ENCODE results near the gene CDKL4. TPM values are rescaled to one million over a fixed set of nuclear protein-coding genes. Genes with fewer than 3 reads are reported as not detected.

The CDKL4 gene
- total and polyA plus RNA-seq, 2 of the 13 experiments (the other 11 are each of a cell fraction or from before 2014, with no cell fraction given): 0.29 to 0.50 TPM

DNA sequence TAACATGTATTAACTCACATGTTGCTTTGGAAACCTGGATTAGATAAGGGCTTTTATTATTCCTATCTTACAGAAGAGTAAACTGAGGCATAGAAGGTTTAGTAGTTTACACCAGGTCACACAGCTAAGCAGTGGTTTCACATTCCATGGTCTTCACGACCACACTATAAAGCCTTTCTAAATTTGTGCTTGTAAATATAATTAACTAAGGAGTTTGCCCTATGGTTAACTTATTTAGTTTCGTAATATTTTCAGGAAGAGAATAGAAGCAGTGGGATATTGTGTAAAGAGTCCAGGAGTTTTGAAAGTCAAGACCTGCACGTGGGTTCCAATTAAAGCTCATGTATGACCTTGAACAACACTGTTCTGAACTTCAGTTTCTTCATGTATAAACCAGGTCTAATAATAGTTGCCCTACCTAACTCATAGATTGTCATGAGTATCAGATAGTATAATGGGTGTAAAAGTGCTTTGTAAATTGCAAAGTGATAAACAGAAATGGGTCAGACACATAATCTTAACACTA, 103.4 kb downstream of the CDKL4 start (continued):
- TF ChIP-seq, protein P1, sequence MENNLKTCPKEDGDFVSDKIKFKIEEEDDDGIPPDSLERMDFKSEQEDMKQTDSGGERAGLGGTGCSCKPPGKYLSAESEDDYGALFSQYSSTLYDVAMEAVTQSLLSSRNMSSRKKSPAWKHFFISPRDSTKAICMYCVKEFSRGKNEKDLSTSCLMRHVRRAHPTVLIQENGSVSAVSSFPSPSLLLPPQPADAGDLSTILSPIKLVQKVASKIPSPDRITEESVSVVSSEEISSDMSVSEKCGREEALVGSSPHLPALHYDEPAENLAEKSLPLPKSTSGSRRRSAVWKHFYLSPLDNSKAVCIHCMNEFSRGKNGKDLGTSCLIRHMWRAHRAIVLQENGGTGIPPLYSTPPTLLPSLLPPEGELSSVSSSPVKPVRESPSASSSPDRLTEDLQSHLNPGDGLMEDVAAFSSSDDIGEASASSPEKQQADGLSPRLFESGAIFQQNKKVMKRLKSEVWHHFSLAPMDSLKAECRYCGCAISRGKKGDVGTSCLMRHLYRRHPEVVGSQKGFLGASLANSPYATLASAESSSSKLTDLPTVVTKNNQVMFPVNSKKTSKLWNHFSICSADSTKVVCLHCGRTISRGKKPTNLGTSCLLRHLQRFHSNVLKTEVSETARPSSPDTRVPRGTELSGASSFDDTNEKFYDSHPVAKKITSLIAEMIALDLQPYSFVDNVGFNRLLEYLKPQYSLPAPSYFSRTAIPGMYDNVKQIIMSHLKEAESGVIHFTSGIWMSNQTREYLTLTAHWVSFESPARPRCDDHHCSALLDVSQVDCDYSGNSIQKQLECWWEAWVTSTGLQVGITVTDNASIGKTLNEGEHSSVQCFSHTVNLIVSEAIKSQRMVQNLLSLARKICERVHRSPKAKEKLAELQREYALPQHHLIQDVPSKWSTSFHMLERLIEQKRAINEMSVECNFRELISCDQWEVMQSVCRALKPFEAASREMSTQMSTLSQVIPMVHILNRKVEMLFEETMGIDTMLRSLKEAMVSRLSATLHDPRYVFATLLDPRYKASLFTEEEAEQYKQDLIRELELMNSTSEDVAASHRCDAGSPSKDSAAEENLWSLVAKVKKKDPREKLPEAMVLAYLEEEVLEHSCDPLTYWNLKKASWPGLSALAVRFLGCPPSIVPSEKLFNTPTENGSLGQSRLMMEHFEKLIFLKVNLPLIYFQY (CRISPR knock-in tag; IDR thresholded peaks at IDR 0.05; ENCODE audit: borderline replicate concordance): no peak
- TF ChIP-seq ZFP36L2 (CRISPR knock-in tag; IDR thresholded peaks at IDR 0.05) (no peak), U2AF2 (IDR thresholded peaks at IDR 0.05; ENCODE audit: low read depth, low read length) (no peak), GLI4 (CRISPR knock-in tag; IDR thresholded peaks at IDR 0.05; ENCODE audit: borderline replicate concordance) (no peak), ZNF260 (CRISPR knock-in tag; IDR thresholded peaks at IDR 0.05; ENCODE audit: borderline replicate concordance, low read depth) (no peak), ZNF746 (CRISPR knock-in tag; IDR thresholded peaks at IDR 0.05) (no peak), SOX6 (IDR thresholded peaks at IDR 0.05) (no peak), SOX6 (CRISPR knock-in tag; IDR thresholded peaks at IDR 0.05) (peak; percentile 95), TEAD3 (CRISPR knock-in tag; optimal IDR thresholded peaks at IDR 0.05; ENCODE audit: borderline replicate concordance) (peak; percentile 59), HOXA3 (CRISPR knock-in tag; IDR thresholded peaks at IDR 0.05) (no peak)
- TF ChIP-seq, protein P2, sequence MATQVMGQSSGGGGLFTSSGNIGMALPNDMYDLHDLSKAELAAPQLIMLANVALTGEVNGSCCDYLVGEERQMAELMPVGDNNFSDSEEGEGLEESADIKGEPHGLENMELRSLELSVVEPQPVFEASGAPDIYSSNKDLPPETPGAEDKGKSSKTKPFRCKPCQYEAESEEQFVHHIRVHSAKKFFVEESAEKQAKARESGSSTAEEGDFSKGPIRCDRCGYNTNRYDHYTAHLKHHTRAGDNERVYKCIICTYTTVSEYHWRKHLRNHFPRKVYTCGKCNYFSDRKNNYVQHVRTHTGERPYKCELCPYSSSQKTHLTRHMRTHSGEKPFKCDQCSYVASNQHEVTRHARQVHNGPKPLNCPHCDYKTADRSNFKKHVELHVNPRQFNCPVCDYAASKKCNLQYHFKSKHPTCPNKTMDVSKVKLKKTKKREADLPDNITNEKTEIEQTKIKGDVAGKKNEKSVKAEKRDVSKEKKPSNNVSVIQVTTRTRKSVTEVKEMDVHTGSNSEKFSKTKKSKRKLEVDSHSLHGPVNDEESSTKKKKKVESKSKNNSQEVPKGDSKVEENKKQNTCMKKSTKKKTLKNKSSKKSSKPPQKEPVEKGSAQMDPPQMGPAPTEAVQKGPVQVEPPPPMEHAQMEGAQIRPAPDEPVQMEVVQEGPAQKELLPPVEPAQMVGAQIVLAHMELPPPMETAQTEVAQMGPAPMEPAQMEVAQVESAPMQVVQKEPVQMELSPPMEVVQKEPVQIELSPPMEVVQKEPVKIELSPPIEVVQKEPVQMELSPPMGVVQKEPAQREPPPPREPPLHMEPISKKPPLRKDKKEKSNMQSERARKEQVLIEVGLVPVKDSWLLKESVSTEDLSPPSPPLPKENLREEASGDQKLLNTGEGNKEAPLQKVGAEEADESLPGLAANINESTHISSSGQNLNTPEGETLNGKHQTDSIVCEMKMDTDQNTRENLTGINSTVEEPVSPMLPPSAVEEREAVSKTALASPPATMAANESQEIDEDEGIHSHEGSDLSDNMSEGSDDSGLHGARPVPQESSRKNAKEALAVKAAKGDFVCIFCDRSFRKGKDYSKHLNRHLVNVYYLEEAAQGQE (IDR thresholded peaks at IDR 0.05; ENCODE audit: borderline replicate concordance in 1 of 2, low read depth in 1 of 2, low read length in 2 of 2): no peak
- TF ChIP-seq, protein P3, sequence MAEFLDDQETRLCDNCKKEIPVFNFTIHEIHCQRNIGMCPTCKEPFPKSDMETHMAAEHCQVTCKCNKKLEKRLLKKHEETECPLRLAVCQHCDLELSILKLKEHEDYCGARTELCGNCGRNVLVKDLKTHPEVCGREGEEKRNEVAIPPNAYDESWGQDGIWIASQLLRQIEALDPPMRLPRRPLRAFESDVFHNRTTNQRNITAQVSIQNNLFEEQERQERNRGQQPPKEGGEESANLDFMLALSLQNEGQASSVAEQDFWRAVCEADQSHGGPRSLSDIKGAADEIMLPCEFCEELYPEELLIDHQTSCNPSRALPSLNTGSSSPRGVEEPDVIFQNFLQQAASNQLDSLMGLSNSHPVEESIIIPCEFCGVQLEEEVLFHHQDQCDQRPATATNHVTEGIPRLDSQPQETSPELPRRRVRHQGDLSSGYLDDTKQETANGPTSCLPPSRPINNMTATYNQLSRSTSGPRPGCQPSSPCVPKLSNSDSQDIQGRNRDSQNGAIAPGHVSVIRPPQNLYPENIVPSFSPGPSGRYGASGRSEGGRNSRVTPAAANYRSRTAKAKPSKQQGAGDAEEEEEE (CRISPR knock-in tag; IDR thresholded peaks at IDR 0.05; ENCODE audit: borderline replicate concordance): no peak
- TF ChIP-seq, protein P4, sequence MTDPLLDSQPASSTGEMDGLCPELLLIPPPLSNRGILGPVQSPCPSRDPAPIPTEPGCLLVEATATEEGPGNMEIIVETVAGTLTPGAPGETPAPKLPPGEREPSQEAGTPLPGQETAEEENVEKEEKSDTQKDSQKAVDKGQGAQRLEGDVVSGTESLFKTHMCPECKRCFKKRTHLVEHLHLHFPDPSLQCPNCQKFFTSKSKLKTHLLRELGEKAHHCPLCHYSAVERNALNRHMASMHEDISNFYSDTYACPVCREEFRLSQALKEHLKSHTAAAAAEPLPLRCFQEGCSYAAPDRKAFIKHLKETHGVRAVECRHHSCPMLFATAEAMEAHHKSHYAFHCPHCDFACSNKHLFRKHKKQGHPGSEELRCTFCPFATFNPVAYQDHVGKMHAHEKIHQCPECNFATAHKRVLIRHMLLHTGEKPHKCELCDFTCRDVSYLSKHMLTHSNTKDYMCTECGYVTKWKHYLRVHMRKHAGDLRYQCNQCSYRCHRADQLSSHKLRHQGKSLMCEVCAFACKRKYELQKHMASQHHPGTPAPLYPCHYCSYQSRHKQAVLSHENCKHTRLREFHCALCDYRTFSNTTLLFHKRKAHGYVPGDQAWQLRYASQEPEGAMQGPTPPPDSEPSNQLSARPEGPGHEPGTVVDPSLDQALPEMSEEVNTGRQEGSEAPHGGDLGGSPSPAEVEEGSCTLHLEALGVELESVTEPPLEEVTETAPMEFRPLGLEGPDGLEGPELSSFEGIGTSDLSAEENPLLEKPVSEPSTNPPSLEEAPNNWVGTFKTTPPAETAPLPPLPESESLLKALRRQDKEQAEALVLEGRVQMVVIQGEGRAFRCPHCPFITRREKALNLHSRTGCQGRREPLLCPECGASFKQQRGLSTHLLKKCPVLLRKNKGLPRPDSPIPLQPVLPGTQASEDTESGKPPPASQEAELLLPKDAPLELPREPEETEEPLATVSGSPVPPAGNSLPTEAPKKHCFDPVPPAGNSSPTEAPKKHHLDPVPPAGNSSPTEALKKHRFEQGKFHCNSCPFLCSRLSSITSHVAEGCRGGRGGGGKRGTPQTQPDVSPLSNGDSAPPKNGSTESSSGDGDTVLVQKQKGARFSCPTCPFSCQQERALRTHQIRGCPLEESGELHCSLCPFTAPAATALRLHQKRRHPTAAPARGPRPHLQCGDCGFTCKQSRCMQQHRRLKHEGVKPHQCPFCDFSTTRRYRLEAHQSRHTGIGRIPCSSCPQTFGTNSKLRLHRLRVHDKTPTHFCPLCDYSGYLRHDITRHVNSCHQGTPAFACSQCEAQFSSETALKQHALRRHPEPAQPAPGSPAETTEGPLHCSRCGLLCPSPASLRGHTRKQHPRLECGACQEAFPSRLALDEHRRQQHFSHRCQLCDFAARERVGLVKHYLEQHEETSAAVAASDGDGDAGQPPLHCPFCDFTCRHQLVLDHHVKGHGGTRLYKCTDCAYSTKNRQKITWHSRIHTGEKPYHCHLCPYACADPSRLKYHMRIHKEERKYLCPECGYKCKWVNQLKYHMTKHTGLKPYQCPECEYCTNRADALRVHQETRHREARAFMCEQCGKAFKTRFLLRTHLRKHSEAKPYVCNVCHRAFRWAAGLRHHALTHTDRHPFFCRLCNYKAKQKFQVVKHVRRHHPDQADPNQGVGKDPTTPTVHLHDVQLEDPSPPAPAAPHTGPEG (CRISPR knock-in tag; IDR thresholded peaks at IDR 0.05): no peak
- TF ChIP-seq, protein P5, sequence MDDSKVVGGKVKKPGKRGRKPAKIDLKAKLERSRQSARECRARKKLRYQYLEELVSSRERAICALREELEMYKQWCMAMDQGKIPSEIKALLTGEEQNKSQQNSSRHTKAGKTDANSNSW (CRISPR knock-in tag; IDR thresholded peaks at IDR 0.05; ENCODE audit: borderline replicate concordance): no peak

Data from HepG2 (cell line).